Uterus (tissue), 2 donors: ENCODE measurements around the gene NMNAT3.

Source experiments
- CTCF ChIP-seq, 4 experiments: fragments of 200-600 bp in 2 of 4; fragments of 450-650 bp in 2 of 4; sonication (generic) in 2 of 4; IDR thresholded peaks; one replicate each; pipeline ENCODE4 v1.5.1; 2016 to 2019; ENCODE audit warnings: antibody characterized with exemption in 4 of 4, mild to moderate bottlenecking in 2 of 4, moderate library complexity in 1 of 4
- POLR2A ChIP-seq, 2 donors: fragments of 450-650 bp; IDR thresholded peaks; one replicate each; pipeline ENCODE4 v1.6.1; 2016; ENCODE audit warnings: antibody characterized with exemption in 2 of 2, mild to moderate bottlenecking in 1 of 2, moderate library complexity in 1 of 2

- TF ChIP-seq POLR2A (IDR thresholded peaks at IDR 0.05) (no peak), CTCF (IDR thresholded peaks at IDR 0.05) (no peak)
Observed at GRCh38 chr3:139559541-139559940, 118.2 kb downstream of the NMNAT3 start.
